Glutamatergic neuron (in vitro differentiated cells): ENCODE results near the gene PXYLP1. TPM values are rescaled to one million over a fixed set of nuclear protein-coding genes. Genes with fewer than 3 reads are reported as not detected.

Experiments used
- DNase-seq: peaks from one replicate; pipeline ENCODE4 v3.0.0; 2022
- H3K27ac Mint-ChIP-seq: one replicate; pipeline ENCODE4 v1.8.0; 2020; ENCODE audit warnings: mild to moderate bottlenecking, mixed read lengths, inconsistent platforms; ENCODE audit not compliant: unreplicated experiment
- H3K27me3 Mint-ChIP-seq: one replicate; pipeline ENCODE4 v1.8.0; 2020; ENCODE audit warnings: mild to moderate bottlenecking, moderate library complexity, mixed read lengths, inconsistent platforms; ENCODE audit not compliant: unreplicated experiment
- H3K36me3 Mint-ChIP-seq: one replicate; pipeline ENCODE4 v1.8.0; 2020; ENCODE audit warnings: mild to moderate bottlenecking, mixed read lengths, inconsistent platforms; ENCODE audit not compliant: unreplicated experiment
- H3K4me1 Mint-ChIP-seq: one replicate; pipeline ENCODE4 v1.8.0; 2020; ENCODE audit warnings: mild to moderate bottlenecking, low read depth, mixed read lengths, inconsistent platforms; ENCODE audit not compliant: unreplicated experiment
- H3K4me3 Mint-ChIP-seq: one replicate; pipeline ENCODE4 v1.8.0; 2020; ENCODE audit warnings: mild to moderate bottlenecking, mixed read lengths, inconsistent platforms; ENCODE audit not compliant: unreplicated experiment
- H3K9me3 Mint-ChIP-seq: one replicate; pipeline ENCODE4 v1.8.0; 2020; ENCODE audit warnings: mild to moderate bottlenecking, moderate library complexity, mixed read lengths, inconsistent platforms; ENCODE audit not compliant: unreplicated experiment
- CTCF ChIP-seq: fragments of 200-600 bp; sonication (generic); IDR thresholded peaks from one replicate; pipeline ENCODE4 v1.5.0; 2021; ENCODE audit not compliant: partially characterized antibody, unreplicated experiment
- total RNA-seq: library from RNA; stranded (reverse); fragmentation: NEBNext Ultra II Directional; extraction: Animal tissue kit (Norgen Biotek cat#: 25700); gene quantifications from one replicate; pipeline ENCODE4 v1.2.1, GENCODE V29; 2021; ENCODE audit not compliant: unreplicated experiment

PXYLP1 gene
- total RNA-seq, 1 donor from 2014 or later = 42.7 TPM

- peaks cover 23% of the 10 kb centered on the region for H3K4me1 Mint-ChIP-seq
- peaks cover 8% of the 10 kb centered on the region for H3K36me3 Mint-ChIP-seq
- H3K4me3 Mint-ChIP-seq = no peak overlapping the region
- no peak for TF ChIP-seq CTCF
- DNase-seq = no peak
- peaks cover 2% of the 10 kb centered on the region for H3K27me3 Mint-ChIP-seq
- H3K27ac Mint-ChIP-seq = no peak overlapping the region
- no peaks in the 10 kb centered on the region for H3K9me3 Mint-ChIP-seq
Observed at GRCh38 chr3:141289228-141289772, 57.7 kb downstream of the PXYLP1 start.

DNA sequence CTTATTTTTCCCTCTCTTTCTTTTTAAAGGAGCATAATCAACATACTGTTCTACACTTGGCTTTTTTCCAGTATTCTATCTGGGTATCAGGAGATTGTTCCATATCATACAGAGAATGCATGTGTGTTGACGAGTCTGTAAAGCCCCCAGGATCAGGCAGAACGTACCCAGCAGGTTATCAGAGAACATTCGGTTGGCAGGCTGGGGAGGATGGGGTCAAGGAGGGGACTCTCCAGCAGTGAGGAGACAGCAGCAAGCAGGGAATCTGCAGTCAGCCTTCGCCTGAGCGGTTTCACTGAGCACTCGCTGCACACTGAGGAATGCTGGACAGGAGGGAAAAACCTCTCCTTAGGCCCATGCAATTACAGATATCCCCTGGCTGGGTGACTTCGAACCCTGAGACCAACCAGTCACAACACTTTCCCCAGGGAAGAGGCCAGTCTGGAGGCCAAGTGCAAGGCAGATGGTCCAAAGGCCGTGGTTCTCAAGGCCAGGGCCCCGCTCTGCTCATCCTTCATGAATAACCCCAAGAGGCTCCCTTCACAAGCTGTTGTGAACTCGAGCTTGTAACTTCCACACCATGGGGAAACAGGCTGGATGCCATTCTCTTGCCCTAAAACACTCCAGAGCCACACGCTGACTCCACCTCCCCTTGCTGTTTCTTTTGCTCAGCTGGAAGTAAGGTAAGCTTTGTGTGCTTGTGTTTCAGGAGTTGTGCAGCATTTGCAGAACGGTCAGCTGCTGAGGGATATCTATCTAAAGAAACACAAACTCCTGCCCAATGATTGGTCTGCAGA, 60.1 kb downstream of the PXYLP1 start:
- H3K36me3 Mint-ChIP-seq = peaks cover 4% of the 10 kb centered on the region
- DNase-seq = peak; percentile 48

GRCh38 chr3:141292356-141293058, 60.9 kb downstream of the PXYLP1 start:
- Mint-ChIP-seq H3K4me1 (peaks cover 23% of the 10 kb centered on the region), H3K4me3 (no peak overlapping the region), H3K9me3 (no peaks in the 10 kb centered on the region), H3K27ac (no peak overlapping the region), H3K36me3 (peaks cover 4% of the 10 kb centered on the region), H3K27me3 (peaks cover 2% of the 10 kb centered on the region)
- no peak for DNase-seq
- TF ChIP-seq CTCF = no peak

More for the DNA sequence above, 60.1 kb downstream of the PXYLP1 start:
- Mint-ChIP-seq H3K27ac (peak overlapping the region; percentile 49), H3K9me3 (no peaks in the 10 kb centered on the region), H3K4me3 (peak overlapping the region; percentile 56), H3K4me1 (peaks cover 23% of the 10 kb centered on the region), H3K27me3 (peaks cover 2% of the 10 kb centered on the region)
- no peak for TF ChIP-seq CTCF

DNA sequence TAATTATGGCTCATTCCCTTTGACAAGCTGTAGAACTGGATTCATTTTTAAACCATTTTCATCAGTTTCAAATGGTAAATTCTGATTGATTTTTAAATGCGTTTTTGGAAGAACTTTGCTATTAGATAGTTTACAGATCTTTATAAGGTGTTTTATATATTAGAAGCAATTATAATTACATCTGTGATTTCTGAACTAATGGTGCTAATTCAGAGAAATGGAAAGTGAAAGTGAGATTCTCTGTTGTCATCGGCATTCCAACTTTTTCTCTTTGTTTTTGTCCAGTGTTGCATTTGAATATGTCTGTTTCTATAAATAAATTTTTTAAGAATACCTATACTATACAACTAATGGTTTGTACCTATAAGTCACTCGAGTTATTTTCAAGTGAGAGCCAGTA, 62.7 kb downstream of the PXYLP1 start:
- H3K9me3 Mint-ChIP-seq = no peaks in the 10 kb centered on the region
- H3K4me3 Mint-ChIP-seq = no peak overlapping the region
- peaks cover 2% of the 10 kb centered on the region for H3K27me3 Mint-ChIP-seq
- no peak for DNase-seq
- H3K27ac Mint-ChIP-seq = no peak overlapping the region
- peaks cover 4% of the 10 kb centered on the region for H3K36me3 Mint-ChIP-seq
- H3K4me1 Mint-ChIP-seq = peaks cover 23% of the 10 kb centered on the region
- TF ChIP-seq CTCF = no peak
